ENCODE data around the gene SRRM5.
"Not testable (repeated sequence)": the region's sequence is repeated elsewhere in the genome, so short reads cannot be mapped to it uniquely, and the experiment has no call there.

SRRM5 gene

GRCh38 chr19:43640424-43640757 is 28.5 kb downstream of the SRRM5 start:
- no peak for DNase-seq

DNA sequence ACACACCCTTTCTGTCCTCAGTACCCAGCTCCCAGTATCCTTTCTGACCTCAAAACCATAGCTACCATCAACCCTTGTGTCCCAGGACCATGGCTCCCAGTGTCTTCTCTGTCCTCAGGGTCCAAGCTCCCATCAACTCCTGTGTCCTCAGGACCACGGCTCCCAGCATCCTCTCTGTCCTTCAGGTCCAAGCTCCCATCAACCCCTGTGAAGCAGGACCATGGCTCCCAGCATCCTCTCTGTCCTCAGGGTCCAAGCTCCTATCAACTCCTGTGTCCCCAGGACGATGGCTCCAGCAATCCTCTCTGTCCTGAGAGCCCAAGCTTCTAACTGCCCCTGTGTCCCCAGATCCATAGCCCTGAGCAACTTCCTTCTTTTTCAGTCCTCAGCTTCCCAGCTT is 29.4 kb downstream of the SRRM5 start:
- no peak for DNase-seq

DNA sequence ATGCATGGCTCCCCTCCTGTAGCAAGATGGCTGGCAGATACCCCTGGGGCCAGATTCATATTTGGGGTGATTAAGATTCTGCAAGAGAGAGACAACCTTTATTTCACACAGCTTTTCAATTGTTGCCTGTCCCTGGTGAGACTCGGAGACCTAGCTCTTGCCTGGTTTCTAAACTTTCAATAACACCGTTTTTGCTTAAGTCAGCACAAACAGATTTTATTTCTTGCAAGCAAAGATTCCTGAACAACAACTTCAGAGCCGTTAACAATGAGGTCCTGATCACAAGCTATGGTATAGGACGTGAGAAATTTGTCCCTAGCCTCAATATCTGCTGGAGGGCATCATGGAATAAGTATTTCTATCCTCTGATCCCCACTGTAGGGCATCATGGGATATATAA is 30.6 kb downstream of the SRRM5 start:
- DNase-seq: no peak

- DNase-seq: peak; percentile 63
Measured at GRCh38 chr19:43643326-43643725, 31.4 kb downstream of the SRRM5 start.

GRCh38 chr19:43644181-43644580 is 32.3 kb downstream of the SRRM5 start:
- DNase-seq: no peak

GRCh38 chr19:43648633-43649032 is 36.7 kb downstream of the SRRM5 start:
- DNase-seq: no peak

DNA sequence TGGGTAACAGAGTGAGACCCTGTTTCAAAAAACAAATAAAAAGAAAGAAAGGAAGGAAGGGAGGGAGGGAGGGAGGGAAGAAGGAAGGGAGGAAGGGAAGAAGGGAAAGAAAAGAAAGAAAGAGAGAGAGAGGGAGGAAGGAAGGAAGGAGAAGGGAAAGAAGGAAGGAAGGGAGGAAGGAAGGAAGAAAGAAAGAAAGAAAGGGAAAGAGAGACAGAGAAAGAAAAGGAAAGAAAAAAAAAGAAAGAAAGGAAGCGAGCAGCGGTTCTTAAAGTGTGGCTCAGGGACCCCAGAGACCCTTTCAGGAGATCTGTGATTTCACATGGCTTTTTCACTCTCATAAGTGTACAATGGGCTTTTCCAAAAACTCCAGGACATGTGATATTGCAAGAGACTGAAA is 37.6 kb downstream of the SRRM5 start:
- no peak for DNase-seq

DNA sequence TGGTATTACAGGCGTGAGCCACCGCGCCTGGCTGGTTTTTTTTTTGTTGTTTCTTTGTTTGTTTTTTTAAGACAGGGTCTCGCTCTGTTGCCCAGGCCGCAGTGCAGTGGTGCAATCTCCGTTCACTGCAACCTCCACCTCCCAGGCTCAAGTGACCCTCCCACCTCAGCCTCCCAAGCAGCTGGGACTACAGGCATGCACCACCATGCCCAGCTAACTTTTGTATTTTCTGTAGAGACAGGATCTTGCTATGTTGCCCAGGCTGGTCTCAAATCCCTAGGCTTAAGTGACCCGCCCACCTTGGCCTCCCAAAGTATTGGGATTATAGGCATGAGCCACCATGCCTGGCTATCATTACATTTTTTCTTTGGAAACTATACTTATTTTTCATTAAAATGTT is 38.4 kb downstream of the SRRM5 start:
- not testable (repeated sequence) for DNase-seq

- DNase-seq: peak; percentile 12
Measured at GRCh38 chr19:43651758-43652545, 40.1 kb downstream of the SRRM5 start.

DNA sequence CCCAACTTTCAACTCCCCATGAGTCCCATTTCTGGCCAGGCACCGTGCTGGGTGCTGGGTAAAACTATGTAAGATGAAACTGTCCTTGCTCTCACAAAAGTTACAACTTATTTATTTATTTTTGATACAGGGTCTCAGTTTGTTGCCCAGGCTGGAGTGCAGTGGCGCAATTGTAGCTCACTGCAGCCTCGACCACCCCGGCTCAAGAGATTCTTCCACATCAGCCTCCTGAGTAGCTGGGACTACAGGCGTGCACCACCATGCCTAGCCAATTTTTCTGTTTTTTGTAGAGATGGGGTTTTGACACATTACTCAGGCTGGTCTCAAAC is 40.6 kb downstream of the SRRM5 start:
- DNase-seq: no peak

DNA sequence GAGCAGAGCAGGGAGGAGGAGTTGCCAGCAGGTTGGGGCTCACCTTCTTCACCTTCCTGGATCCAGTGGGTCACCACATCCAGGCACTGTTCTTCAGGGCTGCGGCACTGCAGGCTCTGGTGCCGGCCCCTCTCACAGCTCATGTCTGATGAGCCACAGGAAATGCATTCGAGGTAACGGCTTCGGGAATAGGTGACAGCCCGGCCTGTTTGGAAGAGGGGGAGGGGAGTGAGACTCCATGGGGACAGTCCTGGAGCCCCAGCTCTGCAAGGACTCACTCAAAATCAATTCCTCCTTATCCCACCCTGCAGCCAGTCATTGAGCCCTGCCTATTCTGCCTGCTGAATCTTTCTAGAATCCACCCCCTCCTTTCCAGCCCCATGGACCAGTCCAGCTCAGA is 44.5 kb downstream of the SRRM5 start:
- no peak for DNase-seq

GRCh38 chr19:43658001-43658400 is 46.1 kb downstream of the SRRM5 start:
- no peak for DNase-seq

GRCh38 chr19:43658494-43658893 is 46.6 kb downstream of the SRRM5 start:
- no peak for DNase-seq

GRCh38 chr19:43660301-43660970 is 48.5 kb downstream of the SRRM5 start:
- no peak for DNase-seq

DNA sequence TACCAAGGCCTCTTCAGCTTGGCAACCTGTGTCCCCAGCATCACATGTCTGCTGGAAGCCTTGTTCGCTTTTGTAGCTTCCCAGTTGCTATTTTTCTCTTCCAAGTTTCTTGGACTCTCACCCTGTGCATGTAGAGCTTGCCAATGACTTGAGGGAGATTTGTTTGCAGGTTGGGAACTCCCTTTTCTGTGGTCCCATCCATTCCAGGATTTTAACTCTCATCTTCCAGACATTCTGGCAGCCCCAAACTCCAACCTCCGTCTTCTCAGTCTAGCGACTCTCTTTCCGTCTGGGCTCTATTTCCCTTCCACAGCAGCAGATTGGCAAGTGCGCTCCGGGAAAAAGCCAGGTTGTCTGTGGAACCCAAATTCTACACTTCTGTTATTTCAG is 49.1 kb downstream of the SRRM5 start:
- DNase-seq: no peak

- DNase-seq: no peak
Measured at GRCh38 chr19:43662487-43662886, 50.6 kb downstream of the SRRM5 start.

- DNase-seq: no peak
Measured at GRCh38 chr19:43664018-43664417, 52.1 kb downstream of the SRRM5 start.
